GM21360 (cell line): ENCODE measurements around the gene RTN4R.
"Not testable (repeated sequence)": the region's sequence is repeated elsewhere in the genome, so short reads cannot be mapped to it uniquely, and the experiment has no call there.

Experiments
- ATAC-seq: cut with Tn5 transposase; IDR thresholded peaks from one replicate; pipeline ENCODE4 v1.9.1; 2021; ENCODE audit warnings: mild to moderate bottlenecking, moderate library complexity; ENCODE audit not compliant: unreplicated experiment

RTN4R gene

GRCh38 chr22:20272700-20273099 lies 4.6 kb upstream of the RTN4R start:
- ATAC-seq: no peak

GRCh38 chr22:20272174-20272573 lies 4.1 kb upstream of the RTN4R start:
- ATAC-seq: no peak

- no peak for ATAC-seq
These were observed 3.2 kb upstream of the RTN4R start for GRCh38 chr22:20271114-20271994.

GRCh38 chr22:20270190-20271113 lies 2.3 kb upstream of the RTN4R start:
- not testable (repeated sequence) for ATAC-seq

- ATAC-seq: not testable (repeated sequence)
These were observed 1.6 kb upstream of the RTN4R start for GRCh38 chr22:20269673-20270072.

- ATAC-seq: not testable (repeated sequence)
These were observed 1.1 kb upstream of the RTN4R start for GRCh38 chr22:20269201-20269600.

GRCh38 chr22:20267441-20268278 lies 458 bp downstream of the RTN4R start:
- ATAC-seq: no peak

GRCh38 chr22:20266667-20267440 lies 1.3 kb downstream of the RTN4R start:
- not testable (repeated sequence) for ATAC-seq

- not testable (repeated sequence) for ATAC-seq
These were observed 2.1 kb downstream of the RTN4R start for GRCh38 chr22:20265772-20266666.

GRCh38 chr22:20264614-20265452 lies 3.3 kb downstream of the RTN4R start:
- ATAC-seq: no peak

- ATAC-seq: not testable (repeated sequence)
These were observed 4.5 kb downstream of the RTN4R start for GRCh38 chr22:20263404-20264281.

GRCh38 chr22:20262582-20263147 lies 5.5 kb downstream of the RTN4R start:
- no peak for ATAC-seq

GRCh38 chr22:20261848-20262581 lies 6.1 kb downstream of the RTN4R start:
- no peak for ATAC-seq

- ATAC-seq: no peak
These were observed 7.9 kb downstream of the RTN4R start for GRCh38 chr22:20260071-20260765.

- ATAC-seq: no peak
These were observed 8.8 kb downstream of the RTN4R start for GRCh38 chr22:20259327-20259688.
